Neural progenitor cell (in vitro differentiated cells): Measurements from ENCODE around the gene SLC7A9. TPM values are rescaled to one million over a fixed set of nuclear protein-coding genes. Genes with fewer than 3 reads are reported as not detected.
"Not testable (repeated sequence)": the region's sequence is repeated elsewhere in the genome, so short reads cannot be mapped to it uniquely, and the experiment has no call there.

Source experiments
- DNase-seq: peaks from one replicate; pipeline ENCODE4 v3.0.0-alpha.2; 2016; ENCODE audit warnings: low spot score
- H2AFZ ChIP-seq: fragments of 200-600 bp; sonication (generic); replicated peaks from 2 replicates; pipeline ENCODE4 v1.6.1; 2016; ENCODE audit warnings: antibody characterized with exemption
- H3F3A ChIP-seq: fragments of 200-600 bp; sonication (generic); 2 replicates; pipeline ENCODE4 v1.6.1; 2016; ENCODE audit warnings: antibody characterized with exemption, low read depth
- H3K27ac ChIP-seq: fragments of 200-600 bp; sonication (generic); 2 replicates; pipeline ENCODE4 v1.5.1; 2016; ENCODE audit warnings: mild to moderate bottlenecking
- H3K27me3 ChIP-seq: fragments of 200-600 bp; sonication (generic); 2 replicates; pipeline ENCODE4 v1.6.1; 2016; ENCODE audit warnings: mild to moderate bottlenecking, moderate library complexity
- H3K36me3 ChIP-seq: fragments of 200-600 bp; sonication (generic); 2 replicates; pipeline ENCODE4 v1.5.1; 2016
- H3K4me1 ChIP-seq: fragments of 200-600 bp; sonication (generic); 2 replicates; pipeline ENCODE4 v1.6.1; 2016; ENCODE audit warnings: mixed run types
- H3K4me2 ChIP-seq: fragments of 200-600 bp; sonication (generic); 2 replicates; pipeline ENCODE4 v1.6.1; 2016
- H3K4me3 ChIP-seq: fragments of 200-600 bp; sonication (generic); 2 replicates; pipeline ENCODE4 v1.5.1; 2016
- H3K79me2 ChIP-seq: fragments of 200-600 bp; sonication (generic); 2 replicates; pipeline ENCODE4 v1.6.1; 2016; ENCODE audit warnings: low read depth
- H3K9ac ChIP-seq: fragments of 200-600 bp; sonication (generic); 2 replicates; pipeline ENCODE4 v1.6.1; 2016
- H3K9me3 ChIP-seq: fragments of 200-600 bp; sonication (generic); 2 replicates; pipeline ENCODE4 v1.5.1; 2016; ENCODE audit warnings: low read depth
- H4K20me1 ChIP-seq: fragments of 200-600 bp; sonication (generic); 2 replicates; pipeline ENCODE4 v1.6.1; 2016; ENCODE audit warnings: low read depth
- H3K27ac Mint-ChIP-seq: 3 replicates; pipeline ENCODE4 v1.8.0; 2021; ENCODE audit warnings: mixed read lengths
- H3K27me3 Mint-ChIP-seq: 2 replicates; pipeline ENCODE4 v1.8.0; 2022; ENCODE audit warnings: low read depth, mild to moderate bottlenecking, inconsistent platforms, moderate library complexity, mixed read lengths; ENCODE audit not compliant: insufficient read depth
- H3K36me3 Mint-ChIP-seq: 3 replicates; pipeline ENCODE4 v1.8.0; 2021; ENCODE audit warnings: mixed read lengths
- H3K4me1 Mint-ChIP-seq: 3 replicates; pipeline ENCODE4 v1.8.0; 2021; ENCODE audit warnings: mixed read lengths
- H3K4me3 Mint-ChIP-seq: 3 replicates; pipeline ENCODE4 v1.8.0; 2021; ENCODE audit warnings: mild to moderate bottlenecking, moderate library complexity, mixed read lengths
- H3K9me3 Mint-ChIP-seq: 3 replicates; pipeline ENCODE4 v1.8.0; 2020; ENCODE audit warnings: mixed read lengths
- CTCF ChIP-seq: fragments of 200-600 bp; sonication (generic); IDR thresholded peaks from 2 replicates; pipeline ENCODE4 v1.5.1; 2017; ENCODE audit warnings: antibody characterized with exemption, mild to moderate bottlenecking
- EZH2 ChIP-seq: fragments of 200-600 bp; sonication (generic); IDR thresholded peaks from 2 replicates; pipeline ENCODE4 v1.6.1; 2017; ENCODE audit warnings: antibody characterized with exemption, mild to moderate bottlenecking, moderate library complexity
- EZH2phosphoT487 ChIP-seq: fragments of 200-600 bp; sonication (generic); IDR thresholded peaks from 2 replicates; pipeline ENCODE4 v1.6.1; 2017; ENCODE audit warnings: antibody characterized with exemption
- total RNA-seq: library from RNA; depleted of rRNA; stranded (reverse); fragments of >200 nt; gene quantifications from 2 replicates; pipeline ENCODE4 v1.2.3, GENCODE V29; 2015; ENCODE audit warnings: low replicate concordance

SLC7A9 gene
- total RNA-seq, 1 donor from 2014 or later: not detected

- no peaks in the 10 kb centered on the region for H3K79me2 ChIP-seq
- no peak overlapping the region for H3K4me3 Mint-ChIP-seq
- peaks cover 16% of the 10 kb centered on the region for H3K9me3 Mint-ChIP-seq
- no peaks in the 10 kb centered on the region for H3K36me3 ChIP-seq
- H3K4me3 ChIP-seq: no peak overlapping the region
- no peaks in the 10 kb centered on the region for H3K27me3 ChIP-seq
- no peak overlapping the region for H3K4me2 ChIP-seq
- H3K27ac ChIP-seq: no peak overlapping the region
- no peak for DNase-seq
- H3F3A ChIP-seq: no peaks in the 10 kb centered on the region
- no peak overlapping the region for H3K27ac Mint-ChIP-seq
- H3K9me3 ChIP-seq: no peaks in the 10 kb centered on the region
- peaks cover 4% of the 10 kb centered on the region for H3K27me3 Mint-ChIP-seq
- TF ChIP-seq EZH2: no peak
- TF ChIP-seq CTCF: no peak
- TF ChIP-seq EZH2phosphoT487: no peak
- H4K20me1 ChIP-seq: no peaks in the 10 kb centered on the region
- H3K9ac ChIP-seq: no peak overlapping the region
- H3K36me3 Mint-ChIP-seq: peaks cover 4% of the 10 kb centered on the region
- no peaks in the 10 kb centered on the region for H3K4me1 Mint-ChIP-seq
- no peak overlapping the region for H2AFZ ChIP-seq
- no peaks in the 10 kb centered on the region for H3K4me1 ChIP-seq
These were observed 32.0 kb downstream of the SLC7A9 start for GRCh38 chr19:32837531-32837930.

- not testable (repeated sequence) for H3K9me3 Mint-ChIP-seq, H4K20me1 ChIP-seq, H3K9me3 ChIP-seq, H3K36me3 Mint-ChIP-seq, H3K79me2 ChIP-seq, H3K9ac ChIP-seq, H3F3A ChIP-seq, H3K4me3 Mint-ChIP-seq, H3K27me3 Mint-ChIP-seq, H3K4me1 Mint-ChIP-seq, H3K27me3 ChIP-seq, H3K4me2 ChIP-seq, H2AFZ ChIP-seq, H3K27ac ChIP-seq, H3K4me3 ChIP-seq, H3K36me3 ChIP-seq, H3K27ac Mint-ChIP-seq, DNase-seq, H3K4me1 ChIP-seq
These were observed 36.2 kb downstream of the SLC7A9 start for GRCh38 chr19:32833388-32833787.

- not testable (repeated sequence) for DNase-seq, H3K4me1 Mint-ChIP-seq, H3K27ac Mint-ChIP-seq, H3K27me3 Mint-ChIP-seq, H3K9me3 Mint-ChIP-seq, H3K36me3 Mint-ChIP-seq, H2AFZ ChIP-seq, H3F3A ChIP-seq, H3K27me3 ChIP-seq, H3K9ac ChIP-seq, H3K4me2 ChIP-seq, H3K36me3 ChIP-seq, H3K79me2 ChIP-seq, H3K9me3 ChIP-seq, H3K4me3 ChIP-seq, H3K4me1 ChIP-seq, H3K27ac ChIP-seq, H3K4me3 Mint-ChIP-seq, H4K20me1 ChIP-seq
These were observed 36.7 kb downstream of the SLC7A9 start for GRCh38 chr19:32832825-32833224.

GRCh38 chr19:32832094-32832493 is 37.5 kb downstream of the SLC7A9 start:
- H3K4me1 ChIP-seq, H3K4me2 ChIP-seq, H3K4me1 Mint-ChIP-seq, H3K9me3 Mint-ChIP-seq, H3K27me3 Mint-ChIP-seq, H3K4me3 ChIP-seq, H3K27me3 ChIP-seq, H3K9ac ChIP-seq, H3K27ac ChIP-seq, H3K36me3 Mint-ChIP-seq, DNase-seq, H3K4me3 Mint-ChIP-seq, H3K36me3 ChIP-seq, H2AFZ ChIP-seq, H3F3A ChIP-seq, H3K79me2 ChIP-seq, H3K9me3 ChIP-seq, H3K27ac Mint-ChIP-seq, H4K20me1 ChIP-seq: not testable (repeated sequence)

GRCh38 chr19:32831611-32832010 is 38.0 kb downstream of the SLC7A9 start:
- no peak for DNase-seq
- Histone ChIP-seq H3K4me1 (no peaks in the 10 kb centered on the region), H4K20me1 (no peaks in the 10 kb centered on the region), H3K79me2 (no peaks in the 10 kb centered on the region), H3K9ac (no peak overlapping the region), H3K27ac (no peak overlapping the region), H3K27me3 (no peaks in the 10 kb centered on the region), H3K9me3 (no peaks in the 10 kb centered on the region), H2AFZ (no peak overlapping the region), H3F3A (no peaks in the 10 kb centered on the region), H3K4me3 (no peak overlapping the region), H3K4me2 (no peak overlapping the region), H3K36me3 (no peaks in the 10 kb centered on the region)
- TF ChIP-seq CTCF (no peak), EZH2 (no peak)
- Mint-ChIP-seq H3K9me3 (no peaks in the 10 kb centered on the region), H3K4me1 (peaks cover 2% of the 10 kb centered on the region), H3K27me3 (peaks cover 4% of the 10 kb centered on the region), H3K4me3 (no peak overlapping the region), H3K27ac (no peak overlapping the region), H3K36me3 (no peaks in the 10 kb centered on the region)
